ENCODE results near the gene SLCO2B1. TPM values are rescaled to one million over a fixed set of nuclear protein-coding genes. Genes with fewer than 3 reads are reported as not detected.

The SLCO2B1 gene
- total and polyA plus RNA-seq, 2 of the 8 experiments (the other 6 are each of a cell fraction or from before 2014, with no cell fraction given), result 0.03 TPM; not detected in 1

DNA sequence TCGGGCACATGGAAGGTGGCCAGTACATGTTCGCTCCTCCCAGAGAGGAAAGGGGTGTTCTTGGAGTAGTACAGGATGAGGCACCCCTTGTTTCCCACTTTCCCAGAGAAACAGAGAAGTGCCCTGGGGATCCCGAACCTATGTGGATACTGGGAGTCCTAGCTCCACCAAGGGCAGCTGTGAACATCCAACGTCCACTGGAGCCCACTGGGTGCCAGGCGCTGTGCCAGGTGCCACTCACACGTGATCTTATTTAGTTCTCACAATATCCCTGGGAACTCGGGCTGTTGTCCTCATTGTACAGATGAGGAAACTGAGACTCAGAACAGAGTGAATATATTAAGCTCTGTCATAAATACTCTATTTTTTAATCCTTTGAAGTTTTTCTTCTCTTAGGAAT lies 12.0 kb downstream of the SLCO2B1 start:
- Histone ChIP-seq H3K14ac (ENCODE audit: insufficient read length) (no peak overlapping the region), H4K20me1 (replicated peaks in 1 of 2; ENCODE audit: control insufficient read depth in 1 of 2, insufficient read depth in 2 of 2, low read length in 2 of 2) (no peaks in the 10 kb centered on the region), H3K36me3 (ENCODE audit: control insufficient read depth in 2 of 4, insufficient read depth in 4 of 4, low read length in 3 of 4) (no peaks in the 10 kb centered on the region), H3K9ac (replicated peaks in 1 of 4; ENCODE audit: extremely low read depth in 1 of 4, low read depth in 3 of 4, low read length in 3 of 4) (no peak overlapping the region), H2AK5ac (ENCODE audit: low read depth, low read length) (no peak overlapping the region), H3K56ac (replicated peaks; ENCODE audit: insufficient read length, low read depth, low read length) (no peak overlapping the region), H4K91ac (replicated peaks; ENCODE audit: insufficient read length, low read length) (no peak overlapping the region), H3K4me2 (ENCODE audit: insufficient read depth in 1 of 2, low read depth in 2 of 2, low read length in 2 of 2) (no peak overlapping the region), H3K9me3 (ENCODE audit: insufficient read depth in 2 of 2, low read depth in 1 of 2, low read length in 1 of 2) (no peaks in the 10 kb centered on the region), H2BK5ac (ENCODE audit: low read depth, low read length) (no peak overlapping the region), H2BK15ac (ENCODE audit: low read length) (no peak overlapping the region), H3K27ac (ENCODE audit: low read depth, low read length) (no peak overlapping the region), H4K8ac (ENCODE audit: extremely low read depth, insufficient read depth, low read length) (no peak overlapping the region), H3K79me2 (ENCODE audit: control insufficient read depth in 1 of 2, insufficient read depth in 2 of 2, low read length in 2 of 2) (no peaks in the 10 kb centered on the region), H3K4ac (replicated peaks; ENCODE audit: insufficient read length, low read depth, low read length) (no peak overlapping the region), H2AFZ (ENCODE audit: low read length) (no peak overlapping the region), H3K79me1 (ENCODE audit: low read depth, low read length) (no peaks in the 10 kb centered on the region; the same call in 1 of the 2 replicates), H3K18ac (ENCODE audit: extremely low read depth, low read length) (no peak overlapping the region), H3K23ac (ENCODE audit: insufficient read length) (no peak overlapping the region), H3K23me2 (ENCODE audit: low read depth, low read length) (peaks cover 2% of the 10 kb centered on the region; the same call in 1 of the 2 replicates), H2BK20ac (ENCODE audit: low read length) (no peak overlapping the region), H2BK120ac (replicated peaks; ENCODE audit: low read depth, low read length) (no peak overlapping the region), H4K5ac (ENCODE audit: insufficient read length, low read depth, low read length) (no peak overlapping the region), H3K4me3 (ENCODE audit: extremely low read depth in 1 of 4, insufficient read depth in 2 of 4, low read depth in 3 of 4, low read length in 4 of 4) (no peak overlapping the region), H3K27me3 (replicated peaks in 1 of 4; ENCODE audit: control insufficient read depth in 3 of 4, extremely low read depth in 1 of 4, insufficient read depth in 3 of 4, low read length in 3 of 4) (no peaks in the 10 kb centered on the region), H3K4me1 (replicated peaks in 1 of 4; ENCODE audit: control insufficient read depth in 3 of 4, insufficient read depth in 4 of 4, low read length in 3 of 4) (no peaks in the 10 kb centered on the region; a peak in 1 of 7 replicates), H2BK12ac (ENCODE audit: low read depth, low read length) (no peak overlapping the region)
- FAIRE-seq (no peak), DNase-seq (ENCODE audit: low read depth in 1 of 2, low spot score in 2 of 2) (no peak)
- ChIA-PET CTCF (ENCODE audit: partially characterized antibody) (interaction anchor here (0.9 to 3.5 kb wide), 16 partner anchors 9 to 233 kb away, joined by 3 to 25 read pairs (median 4); partner anchors contain the start of gene SLCO2B1), POLR2A (ENCODE audit: partially characterized antibody) (no interaction called here)
- 91% methylated on average over 7 of the region's 7 CpGs; no CpG with 5 or more reads in 1 of the 2 experiments for WGBS, 2 experiments (ENCODE audit: extremely low coverage in 1 of 2, insufficient coverage in 1 of 2, insufficient read length in 1 of 2, insufficient replicate concordance in 2 of 2, low coverage in 1 of 2, low lambda C conversion rate in 2 of 2, missing lambda C conversion rate in 1 of 2)
- no peak for TF ChIP-seq SP1 (IDR thresholded peaks at IDR 0.05; ENCODE audit: low read depth, low read length)
- no peak for TF ChIP-seq TAF7 (optimal IDR thresholded peaks at IDR 0.05; ENCODE audit: borderline replicate concordance, low read depth, low read length)
- TF ChIP-seq CTCF (IDR thresholded peaks at IDR 0.05; ENCODE audit: control extremely low read depth in 1 of 3, insufficient read depth in 1 of 3, low read depth in 1 of 3, low read length in 3 of 3), result no peak
- no peak for TF ChIP-seq CBX5 (IDR thresholded peaks at IDR 0.05; ENCODE audit: low read depth, low read length)
- TF ChIP-seq GTF2F1 (IDR thresholded peaks at IDR 0.05; ENCODE audit: borderline replicate concordance, low read depth, low read length), result no peak
- no peak for TF ChIP-seq BACH1 (IDR thresholded peaks at IDR 0.05; ENCODE audit: low read length)
- TF ChIP-seq EGR1 (IDR thresholded peaks at IDR 0.05; ENCODE audit: borderline replicate concordance, low read depth, low read length), result no peak
- TF ChIP-seq KDM1A (IDR thresholded peaks at IDR 0.05; ENCODE audit: borderline replicate concordance, low read length), result no peak
- TF ChIP-seq GABPA (IDR thresholded peaks at IDR 0.05; ENCODE audit: borderline replicate concordance, insufficient read depth, low read length), result no peak
- no peak for TF ChIP-seq KDM5A (IDR thresholded peaks at IDR 0.05; ENCODE audit: low read length)
- TF ChIP-seq TBP (IDR thresholded peaks at IDR 0.05; ENCODE audit: low read depth, low read length), result no peak
- no peak for TF ChIP-seq TEAD4 (IDR thresholded peaks at IDR 0.05; ENCODE audit: low read depth, low read length)

Data from H1 (cell line).